T-helper 17 cell (primary cell): ENCODE results near the gene SZT2. TPM values are rescaled to one million over a fixed set of nuclear protein-coding genes. Genes with fewer than 3 reads are reported as not detected.

Experiments
- ATAC-seq: fragments of 150-1000 bp; cut with Tn5 transposase; 2 replicates; pipeline ENCODE4 v1.10.0; 2021; ENCODE audit warnings: mild to moderate bottlenecking, moderate library complexity
- DNase-seq, 3 donors: peaks; one replicate each; pipeline versions ENCODE4 v3.0.0 to v3.0.0-alpha.2; 2020 to 2021
- H3K9me3 ChIP-seq: one replicate; pipeline ENCODE4 v1.7.0; 2013; ENCODE audit warnings: low read length, mild to moderate bottlenecking; ENCODE audit not compliant: control insufficient read depth, poor library complexity, severe bottlenecking
- H3K27ac Mint-ChIP-seq: one replicate; pipeline ENCODE4 v1.8.0; 2022; ENCODE audit warnings: mild to moderate bottlenecking, moderate library complexity, mixed read lengths
- H3K27me3 Mint-ChIP-seq: one replicate; pipeline ENCODE4 v1.8.0; 2022; ENCODE audit warnings: mixed read lengths
- H3K36me3 Mint-ChIP-seq: one replicate; pipeline ENCODE4 v1.8.0; 2022; ENCODE audit warnings: low read depth, mixed read lengths
- H3K4me1 Mint-ChIP-seq: one replicate; pipeline ENCODE4 v1.8.0; 2022; ENCODE audit warnings: mild to moderate bottlenecking, mixed read lengths
- H3K4me3 Mint-ChIP-seq: one replicate; pipeline ENCODE4 v1.8.0; 2022; ENCODE audit warnings: mild to moderate bottlenecking, moderate library complexity, mixed read lengths
- total RNA-seq, 4 donors: library from RNA in 2 of 4; stranded (reverse) in 2 of 4; gene quantifications; one replicate each; pipeline ENCODE4 v1.2.3 and lab custom pipeline; 2022 to 2026

The SZT2 gene
- total RNA-seq (10 to 100 TPM; 87.0 to 92.1 TPM), total RNA-seq (lab: John Stamatoyannopoulos, UW) (151 to 156 reads per million in 2 donors)

- DNase-seq (peak; percentile 76 to 92 (median 82)), ATAC-seq (peak; percentile 93)
- H3K27me3 Mint-ChIP-seq, result no peaks in the 10 kb centered on the region
- H3K27ac Mint-ChIP-seq, result peak within 1 kb of the TSS; percentile 100
- peaks cover 45% of the 10 kb centered on the region for H3K4me1 Mint-ChIP-seq
- H3K9me3 ChIP-seq, result no peaks in the 10 kb centered on the region
- peaks cover 10% of the 10 kb centered on the region for H3K36me3 Mint-ChIP-seq
- peak within 1 kb of the TSS; percentile 100 for H3K4me3 Mint-ChIP-seq
These were observed at the start of gene SZT2, which contains the start of gene MED8 for GRCh38 chr1:43389326-43390313. Gene SZT2 (plus strand): TSS chr1:43389899. CDS start chr1:43389969, 70 bp downstream. Gene MED8 (minus strand): TSS chr1:43389800. CDS start chr1:43389764, 36 bp downstream.

GRCh38 chr1:43340559-43340958, 49.1 kb upstream of the SZT2 start:
- H3K27ac Mint-ChIP-seq, result no peak overlapping the region
- H3K9me3 ChIP-seq, result no peaks in the 10 kb centered on the region
- H3K4me1 Mint-ChIP-seq, result peaks cover 4% of the 10 kb centered on the region
- no peak overlapping the region for H3K4me3 Mint-ChIP-seq
- peaks cover 9% of the 10 kb centered on the region for H3K27me3 Mint-ChIP-seq
- peaks cover 3% of the 10 kb centered on the region for H3K36me3 Mint-ChIP-seq
- ATAC-seq (no peak), DNase-seq (no peak)

GRCh38 chr1:43344267-43344850, 45.3 kb upstream of the SZT2 start:
- Mint-ChIP-seq H3K4me1 (peaks cover 17% of the 10 kb centered on the region), H3K27me3 (peaks cover 5% of the 10 kb centered on the region), H3K36me3 (peaks cover 3% of the 10 kb centered on the region), H3K27ac (peak overlapping the region; percentile 72), H3K4me3 (no peak overlapping the region)
- no peaks in the 10 kb centered on the region for H3K9me3 ChIP-seq
- ATAC-seq (no peak), DNase-seq (no peak)

GRCh38 chr1:43345120-43345519, 44.6 kb upstream of the SZT2 start:
- DNase-seq (no peak), ATAC-seq (no peak)
- peaks cover 23% of the 10 kb centered on the region for H3K4me1 Mint-ChIP-seq
- H3K27me3 Mint-ChIP-seq, result peaks cover 5% of the 10 kb centered on the region
- H3K36me3 Mint-ChIP-seq, result peaks cover 3% of the 10 kb centered on the region
- H3K4me3 Mint-ChIP-seq, result no peak overlapping the region
- no peak overlapping the region for H3K27ac Mint-ChIP-seq
- H3K9me3 ChIP-seq, result no peaks in the 10 kb centered on the region

GRCh38 chr1:43346636-43347035, 43.1 kb upstream of the SZT2 start:
- Mint-ChIP-seq H3K4me1 (peaks cover 23% of the 10 kb centered on the region), H3K27me3 (peaks cover 5% of the 10 kb centered on the region), H3K4me3 (no peak overlapping the region), H3K36me3 (peaks cover 3% of the 10 kb centered on the region), H3K27ac (peak overlapping the region; percentile 67)
- ATAC-seq, result no peak
- DNase-seq, result no peak
- no peaks in the 10 kb centered on the region for H3K9me3 ChIP-seq

GRCh38 chr1:43348343-43348808, 41.3 kb upstream of the SZT2 start:
- H3K4me3 Mint-ChIP-seq, result peak overlapping the region; percentile 66
- DNase-seq (no peak), ATAC-seq (no peak)
- H3K36me3 Mint-ChIP-seq, result peaks cover 6% of the 10 kb centered on the region
- peaks cover 23% of the 10 kb centered on the region for H3K4me1 Mint-ChIP-seq
- H3K27me3 Mint-ChIP-seq, result peaks cover 5% of the 10 kb centered on the region
- peak overlapping the region; percentile 93 for H3K27ac Mint-ChIP-seq
- H3K9me3 ChIP-seq, result no peaks in the 10 kb centered on the region

GRCh38 chr1:43348809-43349593, 40.7 kb upstream of the SZT2 start:
- H3K4me1 Mint-ChIP-seq, result peaks cover 21% of the 10 kb centered on the region
- ATAC-seq, result peak; percentile 91
- H3K27ac Mint-ChIP-seq, result peak overlapping the region; percentile 93
- peak; percentile 66 for DNase-seq
- H3K4me3 Mint-ChIP-seq, result peak overlapping the region; percentile 86
- peaks cover 4% of the 10 kb centered on the region for H3K36me3 Mint-ChIP-seq
- peaks cover 2% of the 10 kb centered on the region for H3K27me3 Mint-ChIP-seq
- H3K9me3 ChIP-seq, result no peaks in the 10 kb centered on the region

- H3K36me3 Mint-ChIP-seq, result peaks cover 4% of the 10 kb centered on the region
- H3K4me1 Mint-ChIP-seq, result peaks cover 22% of the 10 kb centered on the region
- peak overlapping the region; percentile 86 for H3K4me3 Mint-ChIP-seq
- H3K27me3 Mint-ChIP-seq, result no peaks in the 10 kb centered on the region
- H3K27ac Mint-ChIP-seq, result peak overlapping the region; percentile 93
- DNase-seq, result no peak
- H3K9me3 ChIP-seq, result no peaks in the 10 kb centered on the region
- ATAC-seq, result no peak
These were observed 39.9 kb upstream of the SZT2 start for GRCh38 chr1:43349594-43350306.

- Mint-ChIP-seq H3K4me1 (peaks cover 19% of the 10 kb centered on the region), H3K36me3 (peaks cover 4% of the 10 kb centered on the region), H3K27ac (peak overlapping the region; percentile 93), H3K4me3 (no peak overlapping the region), H3K27me3 (no peaks in the 10 kb centered on the region)
- H3K9me3 ChIP-seq, result no peaks in the 10 kb centered on the region
- ATAC-seq (no peak), DNase-seq (no peak)
These were observed 38.7 kb upstream of the SZT2 start for GRCh38 chr1:43350976-43351375.

- Mint-ChIP-seq H3K27ac (peak overlapping the region; percentile 93), H3K4me1 (peaks cover 18% of the 10 kb centered on the region), H3K36me3 (peaks cover 4% of the 10 kb centered on the region), H3K4me3 (no peak overlapping the region), H3K27me3 (no peaks in the 10 kb centered on the region)
- H3K9me3 ChIP-seq, result no peaks in the 10 kb centered on the region
- ATAC-seq, result no peak
- no peak for DNase-seq
These were observed 38.0 kb upstream of the SZT2 start for GRCh38 chr1:43351421-43352350.

- Mint-ChIP-seq H3K4me1 (peaks cover 16% of the 10 kb centered on the region), H3K4me3 (no peak overlapping the region), H3K27me3 (no peaks in the 10 kb centered on the region), H3K27ac (peak overlapping the region; percentile 93), H3K36me3 (peaks cover 4% of the 10 kb centered on the region)
- no peaks in the 10 kb centered on the region for H3K9me3 ChIP-seq
- DNase-seq (no peak), ATAC-seq (no peak)
These were observed 37.4 kb upstream of the SZT2 start for GRCh38 chr1:43352351-43352705.
